ENCODE data around the gene GPR62.

GRCh38 chr3:51961011-51961410, 5.8 kb downstream of the GPR62 start:
- no peak for TF ChIP-seq POLR2A (IDR thresholded peaks at IDR 0.05)
- TF ChIP-seq, protein P1, sequence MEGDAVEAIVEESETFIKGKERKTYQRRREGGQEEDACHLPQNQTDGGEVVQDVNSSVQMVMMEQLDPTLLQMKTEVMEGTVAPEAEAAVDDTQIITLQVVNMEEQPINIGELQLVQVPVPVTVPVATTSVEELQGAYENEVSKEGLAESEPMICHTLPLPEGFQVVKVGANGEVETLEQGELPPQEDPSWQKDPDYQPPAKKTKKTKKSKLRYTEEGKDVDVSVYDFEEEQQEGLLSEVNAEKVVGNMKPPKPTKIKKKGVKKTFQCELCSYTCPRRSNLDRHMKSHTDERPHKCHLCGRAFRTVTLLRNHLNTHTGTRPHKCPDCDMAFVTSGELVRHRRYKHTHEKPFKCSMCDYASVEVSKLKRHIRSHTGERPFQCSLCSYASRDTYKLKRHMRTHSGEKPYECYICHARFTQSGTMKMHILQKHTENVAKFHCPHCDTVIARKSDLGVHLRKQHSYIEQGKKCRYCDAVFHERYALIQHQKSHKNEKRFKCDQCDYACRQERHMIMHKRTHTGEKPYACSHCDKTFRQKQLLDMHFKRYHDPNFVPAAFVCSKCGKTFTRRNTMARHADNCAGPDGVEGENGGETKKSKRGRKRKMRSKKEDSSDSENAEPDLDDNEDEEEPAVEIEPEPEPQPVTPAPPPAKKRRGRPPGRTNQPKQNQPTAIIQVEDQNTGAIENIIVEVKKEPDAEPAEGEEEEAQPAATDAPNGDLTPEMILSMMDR (IDR thresholded peaks at IDR 0.05): no peak
